Activated CD4-positive, alpha-beta T cell treated with anti-CD3 and anti-CD28 coated beads, Interleukin-2, amount 50 U/mL, for 4 hours (primary cell): ENCODE data around the gene CNR2.
"Not testable (repeated sequence)": the region's sequence is repeated elsewhere in the genome, so short reads cannot be mapped to it uniquely, and the experiment has no call there.

Experiments used
- DNase-seq, 2 experiments: peaks; one replicate each; pipeline ENCODE4 v3.0.0-alpha.2; 2020

CNR2 gene

GRCh38 chr1:23916209-23917131, 3.3 kb upstream of the CNR2 start:
- peak; percentile 10 to 17 for DNase-seq

- DNase-seq = no peak
These were observed 2.3 kb upstream of the CNR2 start for GRCh38 chr1:23915466-23915865.

GRCh38 chr1:23914921-23915320, 1.8 kb upstream of the CNR2 start:
- no peak for DNase-seq

GRCh38 chr1:23911921-23912320, 1.2 kb downstream of the CNR2 start:
- no peak for DNase-seq

- DNase-seq = no peak
These were observed 2.5 kb downstream of the CNR2 start for GRCh38 chr1:23910553-23911246.

- no peak for DNase-seq
These were observed 3.0 kb downstream of the CNR2 start for GRCh38 chr1:23910144-23910543.

- no peak for DNase-seq
These were observed 3.8 kb downstream of the CNR2 start for GRCh38 chr1:23909412-23909811.

- DNase-seq = no peak
These were observed 4.5 kb downstream of the CNR2 start for GRCh38 chr1:23908453-23909341.

- no peak for DNase-seq
These were observed 6.4 kb downstream of the CNR2 start for GRCh38 chr1:23906731-23907130.

GRCh38 chr1:23905461-23906025, 7.6 kb downstream of the CNR2 start:
- no peak for DNase-seq

- no peak for DNase-seq
These were observed 8.3 kb downstream of the CNR2 start for GRCh38 chr1:23904748-23905357.

GRCh38 chr1:23903754-23904153, 9.4 kb downstream of the CNR2 start:
- no peak for DNase-seq

- DNase-seq = no peak
These were observed 10.6 kb downstream of the CNR2 start for GRCh38 chr1:23902321-23903278.

GRCh38 chr1:23900017-23900416, 13.1 kb downstream of the CNR2 start:
- DNase-seq = not testable (repeated sequence)

- DNase-seq = no peak
These were observed 14.1 kb downstream of the CNR2 start for GRCh38 chr1:23899070-23899469.

GRCh38 chr1:23897083-23897482, 16.1 kb downstream of the CNR2 start:
- no peak for DNase-seq

- DNase-seq = no peak
These were observed 16.7 kb downstream of the CNR2 start for GRCh38 chr1:23896491-23896890.

- DNase-seq = no peak
These were observed 17.2 kb downstream of the CNR2 start for GRCh38 chr1:23895993-23896392.

GRCh38 chr1:23895082-23895481, 18.1 kb downstream of the CNR2 start:
- no peak for DNase-seq

- DNase-seq = no peak
These were observed 24.1 kb downstream of the CNR2 start for GRCh38 chr1:23889074-23889473.

GRCh38 chr1:23885222-23885621, 27.9 kb downstream of the CNR2 start:
- DNase-seq = no peak
